HCT116 (cell line): ENCODE results near the gene EPS8L2.

ENCODE experiments used
- ATF3 ChIP-seq: IDR thresholded peaks from 2 replicates; pipeline ENCODE4 v1.6.1; 2012
- CTCF ChIP-seq, 3 experiments: fragments of 200-600 bp in 1 of 3; sonication (generic) in 1 of 3; IDR thresholded peaks in 2 of 3; conservative IDR thresholded peaks in 1 of 3; 2 replicates each; pipeline ENCODE4 v1.5.1; 2012 to 2017; ENCODE audit warnings: low read depth in 2 of 3, low read length in 2 of 3, antibody characterized with exemption in 1 of 3, borderline replicate concordance in 1 of 3, control low read depth in 1 of 3, mild to moderate bottlenecking in 1 of 3, mixed read lengths in 1 of 3, mixed run types in 1 of 3, moderate library complexity in 1 of 3; ENCODE audit not compliant: insufficient read depth in 1 of 3
- EZH2 ChIP-seq: fragments of 200-600 bp; sonication (generic); IDR thresholded peaks from 2 replicates; pipeline ENCODE4 v1.6.1; 2017; ENCODE audit warnings: antibody characterized with exemption, mixed run types
- JUND ChIP-seq: IDR thresholded peaks from 2 replicates; pipeline ENCODE4 v1.6.1; 2012
- ZBTB33 ChIP-seq: IDR thresholded peaks from 2 replicates; pipeline ENCODE4 v1.6.1; 2011; ENCODE audit warnings: mild to moderate bottlenecking, low read length, moderate library complexity; ENCODE audit not compliant: insufficient replicate concordance; ENCODE audit errors: extremely low read depth

GRCh38 chr11:695538-696248 lies 10.3 kb upstream of the EPS8L2 start, which contains the start of gene TMEM80:
- TF ChIP-seq JUND (no peak), EZH2 (no peak), CTCF (IDR thresholded peaks at IDR 0.05 in 2 of 3, conservative IDR thresholded peaks at IDR 0.05 in 1 of 3; ENCODE audit: borderline replicate concordance in 1 of 3, insufficient read depth in 1 of 3, low read depth in 2 of 3, low read length in 2 of 3) (no peak), ATF3 (no peak), ZBTB33 (no peak)
